HepG2 (cell line): ENCODE measurements around the gene ATF7IP. TPM values are rescaled to one million over a fixed set of nuclear protein-coding genes. Genes with fewer than 3 reads are reported as not detected.

Source experiments
- ATAC-seq: fragments of 200-7000 bp; cut with Tn5 transposase; 3 replicates; pipeline ENCODE4 v1.9.1; 2020; ENCODE audit warnings: mild to moderate bottlenecking, moderate library complexity
- BruUV-seq: library from RNA; stranded (reverse); fragments of 400-500 nt; replicated peaks from 2 replicates; lab custom pipeline; 2021; lab: Mats Ljungman, UMichigan
- CTCF ChIA-PET: fragments of 300-600 bp; formaldehyde crosslinking; extraction: SDS; loops from one replicate; lab custom pipeline; 2021; ENCODE audit warnings: low total read pairs, inconsistent platforms, low intra/inter-chr PET ratio; lab: Yijun Ruan, JAX
- POLR2A ChIA-PET: fragments of 350-600 bp; sonication (Branson Sonifier 250); formaldehyde crosslinking; loops from one replicate; lab custom pipeline; 2020; ENCODE audit warnings: antibody characterized with exemption, inconsistent platforms; lab: Yijun Ruan, JAX
- DNase-seq: peaks from one replicate; pipeline ENCODE4 v3.0.0-alpha.2; 2015; ENCODE audit warnings: low spot score
- FAIRE-seq: peaks from 3 replicates; lab custom pipeline; 2011; peaks lifted over from hg19 to GRCh38; lab: Jason Lieb, UNC
- H2AFZ ChIP-seq: one replicate; pipeline ENCODE4 v1.6.1; 2011; ENCODE audit warnings: low read length, inconsistent platforms
- H3K27ac ChIP-seq: fragments of 300-600 bp; 3 replicates; pipeline ENCODE4 v1.8.0; 2011; ENCODE audit warnings: mixed run types, mild to moderate bottlenecking, mixed read lengths, low read length, inconsistent platforms; ENCODE audit not compliant: insufficient read depth; ENCODE audit errors: extremely low read length
- H3K27me3 ChIP-seq, 2 experiments: fragments of 200-600 bp in 1 of 2; 2 replicates in 1 of 2; 3 replicates in 1 of 2; pipeline versions ENCODE4 v1.6.0 to v1.8.0; 2011; ENCODE audit warnings: low read length in 2 of 2, mild to moderate bottlenecking in 2 of 2, moderate library complexity in 2 of 2, inconsistent platforms in 1 of 2; ENCODE audit not compliant: insufficient read depth in 2 of 2, control insufficient read depth in 1 of 2
- H3K36me3 ChIP-seq, 2 experiments: fragments of 200-600 bp in 1 of 2; replicated peaks in 1 of 2; 2 replicates in 1 of 2; 3 replicates in 1 of 2; pipeline versions ENCODE4 v1.5.1 to v1.8.0; 2011; ENCODE audit warnings: low read length in 2 of 2, inconsistent platforms in 1 of 2; ENCODE audit not compliant: insufficient read depth in 2 of 2, control insufficient read depth in 1 of 2
- H3K4me1 ChIP-seq: 2 replicates; pipeline ENCODE4 v1.5.1; 2012; ENCODE audit warnings: low read length, inconsistent platforms; ENCODE audit not compliant: insufficient read depth
- H3K4me2 ChIP-seq: 2 replicates; pipeline ENCODE4 v1.6.0; 2011; ENCODE audit warnings: low read depth, low read length, inconsistent platforms
- H3K4me3 ChIP-seq, 3 experiments: fragments of 200-600 bp in 1 of 3; sonication (generic), shearing (Covaris generic) in 1 of 3; replicated peaks in 1 of 3; 2 replicates each; pipeline ENCODE4 v1.5.1; 2011 to 2016; ENCODE audit warnings: low read length in 3 of 3, inconsistent platforms in 2 of 3, low read depth in 2 of 3, mild to moderate bottlenecking in 2 of 3, control low read depth in 1 of 3, mixed read lengths in 1 of 3; ENCODE audit not compliant: insufficient read depth in 1 of 3
- H3K79me2 ChIP-seq: one replicate; pipeline ENCODE4 v1.6.1; 2011; ENCODE audit warnings: low read length, inconsistent platforms; ENCODE audit not compliant: insufficient read depth
- H3K9ac ChIP-seq: 2 replicates; pipeline ENCODE4 v1.6.0; 2011; ENCODE audit warnings: mild to moderate bottlenecking, low read depth, low read length, inconsistent platforms; ENCODE audit not compliant: insufficient read depth
- H3K9me3 ChIP-seq: 2 replicates; pipeline ENCODE4 v1.5.1; 2012; ENCODE audit warnings: mild to moderate bottlenecking, low read length
- H4K20me1 ChIP-seq: 2 replicates; pipeline ENCODE4 v1.6.0; 2011; ENCODE audit warnings: inconsistent platforms, mild to moderate bottlenecking, low read length, moderate library complexity; ENCODE audit not compliant: insufficient read depth
- BATF2 ChIP-seq: sonication (generic); formaldehyde crosslinking; IDR thresholded peaks from 2 replicates; pipeline ENCODE4 v1.8.0; 2022; ENCODE audit warnings: mild to moderate bottlenecking, missing genetic modification reagents, moderate library complexity
- DNMT1 ChIP-seq: sonication (generic); formaldehyde crosslinking; IDR thresholded peaks from 2 replicates; pipeline ENCODE4 v1.5.1; 2020; ENCODE audit warnings: mild to moderate bottlenecking, missing genetic modification reagents
- FOXK2 ChIP-seq: fragments of 450-650 bp; IDR thresholded peaks from 2 replicates; pipeline ENCODE4 v1.6.1; 2016
- GABPB1 ChIP-seq: IDR thresholded peaks from 2 replicates; pipeline ENCODE4 v1.6.1; 2016; ENCODE audit warnings: mild to moderate bottlenecking, missing genetic modification reagents, moderate library complexity, missing compliant biosample characterization
- GPN1 ChIP-seq: sonication (generic); formaldehyde crosslinking; IDR thresholded peaks from 2 replicates; pipeline ENCODE4 v1.5.1; 2020; ENCODE audit warnings: missing genetic modification reagents, borderline replicate concordance
- HDAC1 ChIP-seq: sonication (generic); formaldehyde crosslinking; IDR thresholded peaks from 2 replicates; pipeline ENCODE4 v1.5.1; 2020; ENCODE audit warnings: mild to moderate bottlenecking, missing genetic modification reagents
- MIER2 ChIP-seq: IDR thresholded peaks from 2 replicates; pipeline ENCODE4 v1.6.1; 2016; ENCODE audit warnings: missing biosample characterization, missing genetic modification reagents
- RFX5 ChIP-seq: IDR thresholded peaks from 2 replicates; pipeline ENCODE4 v1.6.1; 2011; ENCODE audit warnings: low read depth, low read length, improper control_type of control experiment
- SMAD1 ChIP-seq: sonication (generic); formaldehyde crosslinking; IDR thresholded peaks from 2 replicates; pipeline ENCODE4 v1.4.0; 2020; ENCODE audit warnings: missing genetic modification reagents, low read depth, mild to moderate bottlenecking, borderline replicate concordance
- ZBTB42 ChIP-seq: sonication (generic); formaldehyde crosslinking; IDR thresholded peaks from 2 replicates; pipeline ENCODE4 v1.5.0; 2020; ENCODE audit warnings: mild to moderate bottlenecking, missing genetic modification reagents
- ZFP36 ChIP-seq: fragments of 150-350 bp; IDR thresholded peaks from 2 replicates; pipeline ENCODE4 v1.6.1; 2018; ENCODE audit warnings: borderline replicate concordance, low read length, low read depth; ENCODE audit not compliant: partially characterized antibody
- ZKSCAN8 ChIP-seq: IDR thresholded peaks from 2 replicates; pipeline ENCODE4 v1.6.1; 2016; ENCODE audit warnings: borderline replicate concordance, missing genetic modification reagents, missing compliant biosample characterization
- ZNF136 ChIP-seq: sonication (generic); formaldehyde crosslinking; IDR thresholded peaks from 2 replicates; pipeline ENCODE4 v1.8.1; 2022; ENCODE audit warnings: low read depth, mild to moderate bottlenecking, moderate library complexity, missing genetic modification reagents
- ZNF558 ChIP-seq: sonication (generic); formaldehyde crosslinking; IDR thresholded peaks from 2 replicates; pipeline ENCODE4 v1.9.0; 2022; ENCODE audit warnings: mild to moderate bottlenecking, missing genetic modification reagents, borderline replicate concordance
- ZNF567 ChIP-seq: sonication (generic); formaldehyde crosslinking; IDR thresholded peaks from 2 replicates; pipeline ENCODE4 v1.8.1; 2023; ENCODE audit warnings: mild to moderate bottlenecking, missing genetic modification reagents, borderline replicate concordance
- ZNF670 ChIP-seq: sonication (generic); formaldehyde crosslinking; IDR thresholded peaks from 2 replicates; pipeline ENCODE4 v1.8.0; 2022; ENCODE audit warnings: mild to moderate bottlenecking, missing genetic modification reagents, borderline replicate concordance
- ZNF737 ChIP-seq: sonication (generic); formaldehyde crosslinking; IDR thresholded peaks from 2 replicates; pipeline ENCODE4 v1.5.0; 2020; ENCODE audit warnings: missing genetic modification reagents, mild to moderate bottlenecking, borderline replicate concordance
- WGBS: methylation state at CpG from one replicate; pipeline ENCODE4 v1.1.6; 2017; ENCODE audit warnings: low lambda C conversion rate; 5-methylcytosine and 5-hydroxymethylcytosine counted together
- in situ Hi-C: cut with HindIII; loops from 2 replicates; pipeline ENCODE4 v1.10.0; 2017; ENCODE audit warnings: low pct_unique_long_range_greater_than_20kb; ENCODE audit not compliant: extremely low pct_ligation_motif_present
- intact Hi-C: fragments of 100-400 bp; cut with micrococcal nuclease; formaldehyde crosslinking; loops from one replicate; pipeline ENCODE4 v1.10.0; 2022; ENCODE audit not compliant: unreplicated experiment
- polyA plus RNA-seq, 8 experiments: library from polyadenylated mRNA; depleted of rRNA in 3 of 8; stranded (reverse) in 7 of 8; unstranded in 1 of 8; fragments of >200 nt; fragmentation: Illumina TruSeq in 4 of 8; extraction: Trizol in 4 of 8; gene quantifications; 2 replicates each; pipeline versions ENCODE4 v1.2.1 to v1.2.3, GENCODE V29; 2011 to 2016; ENCODE audit warnings: low read depth in 4 of 8, missing spikeins in 1 of 8, mixed read lengths in 1 of 8; ENCODE audit not compliant: insufficient read depth in 1 of 8
- total RNA-seq, 5 experiments: library from RNA; depleted of rRNA; stranded (reverse); fragments of >200 nt; fragmentation: Illumina TruSeq; extraction: Trizol; gene quantifications; 2 replicates each; pipeline ENCODE4 v1.2.3, GENCODE V29; 2016; ENCODE audit warnings: low read depth in 1 of 5
- TF ChIP-seq, protein P1 (sequence below): sonication (generic); formaldehyde crosslinking; IDR thresholded peaks from 2 replicates; pipeline ENCODE4 v1.5.0; 2020; ENCODE audit warnings: missing genetic modification reagents, mild to moderate bottlenecking, borderline replicate concordance

The ATF7IP gene
- total and polyA plus RNA-seq, 2 of the 13 experiments (the other 11 are each of a cell fraction or from before 2014, with no cell fraction given): 1.8 to 11.8 TPM

GRCh38 chr12:14390449-14390848, 25.0 kb downstream of the ATF7IP start:
- H4K20me1 ChIP-seq: no peaks in the 10 kb centered on the region
- DNase-seq (no peak), ATAC-seq (no peak)
- H2AFZ ChIP-seq: no peak overlapping the region
- no peak overlapping the region for H3K4me3 ChIP-seq
- no peaks in the 10 kb centered on the region for H3K36me3 ChIP-seq
- 77% methylated on average over 3 of the region's 3 CpGs for WGBS
- in situ Hi-C loops: no loop called here
- no peak for TF ChIP-seq ZNF567
- TF ChIP-seq, protein P1, sequence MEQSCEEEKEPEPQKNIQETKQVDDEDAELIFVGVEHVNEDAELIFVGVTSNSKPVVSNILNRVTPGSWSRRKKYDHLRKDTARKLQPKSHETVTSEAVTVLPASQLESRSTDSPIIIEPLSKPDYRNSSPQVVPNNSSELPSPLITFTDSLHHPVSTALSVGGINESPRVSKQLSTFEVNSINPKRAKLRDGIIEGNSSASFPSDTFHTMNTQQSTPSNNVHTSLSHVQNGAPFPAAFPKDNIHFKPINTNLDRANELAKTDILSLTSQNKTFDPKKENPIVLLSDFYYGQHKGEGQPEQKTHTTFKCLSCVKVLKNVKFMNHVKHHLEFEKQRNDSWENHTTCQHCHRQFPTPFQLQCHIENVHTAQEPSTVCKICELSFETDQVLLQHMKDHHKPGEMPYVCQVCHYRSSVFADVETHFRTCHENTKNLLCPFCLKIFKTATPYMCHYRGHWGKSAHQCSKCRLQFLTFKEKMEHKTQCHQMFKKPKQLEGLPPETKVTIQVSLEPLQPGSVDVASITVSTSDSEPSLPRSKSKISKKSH: no peak
- TF ChIP-seq ZKSCAN8 (CRISPR knock-in tag): no peak
- no peak for TF ChIP-seq BATF2
- no peak for TF ChIP-seq ZNF558 (CRISPR knock-in tag)
- no peak for TF ChIP-seq ZFP36
- TF ChIP-seq ZNF737: no peak
- TF ChIP-seq ZNF136 (CRISPR knock-in tag): no peak
- no peak for TF ChIP-seq HDAC1 (CRISPR knock-in tag)
- TF ChIP-seq ZBTB42: no peak
- TF ChIP-seq GABPB1: no peak
- no peak for TF ChIP-seq DNMT1 (CRISPR knock-in tag)
- no peak for TF ChIP-seq ZNF670 (CRISPR knock-in tag)
- no peak for TF ChIP-seq MIER2 (CRISPR knock-in tag)
- TF ChIP-seq FOXK2: no peak
- no peak for TF ChIP-seq GPN1
- TF ChIP-seq SMAD1 (CRISPR knock-in tag): no peak
- no peak for TF ChIP-seq RFX5
- TF ChIP-seq, all 625 proteins: peak for 0
- POLR2A ChIA-PET: no interaction called here
- intact Hi-C loops: no loop called here
- no TSS peak for BruUV-seq
- no peak overlapping the region for H3K9ac ChIP-seq
- no peaks in the 10 kb centered on the region for H3K9me3 ChIP-seq
- H3K27me3 ChIP-seq: no peaks in the 10 kb centered on the region
- no peak overlapping the region for H3K27ac ChIP-seq
- CTCF ChIA-PET: no interaction called here
- H3K4me1 ChIP-seq: peaks cover 10% of the 10 kb centered on the region
- no peak for FAIRE-seq
- H3K4me2 ChIP-seq: no peak overlapping the region
- peaks cover 24% of the 10 kb centered on the region for H3K79me2 ChIP-seq
